NT2/D1 (cell line): ENCODE results near the gene SNRPE.

Source experiments
- DNase-seq: peaks from one replicate; pipeline ENCODE4 v3.0.0-alpha.2; 2011; ENCODE audit warnings: low read depth, low spot score
- H3K27me3 ChIP-seq: 2 replicates; pipeline ENCODE4 v1.6.0; 2011; ENCODE audit warnings: mild to moderate bottlenecking; ENCODE audit not compliant: insufficient read length, insufficient read depth
- H3K36me3 ChIP-seq: 2 replicates; pipeline ENCODE4 v1.6.1; 2011; ENCODE audit warnings: mild to moderate bottlenecking, low read length, mixed read lengths; ENCODE audit not compliant: insufficient read depth, insufficient read length
- H3K4me1 ChIP-seq: 2 replicates; pipeline ENCODE4 v1.5.1; 2011; ENCODE audit not compliant: insufficient read depth, insufficient read length
- H3K4me3 ChIP-seq: 2 replicates; pipeline ENCODE4 v1.5.1; 2011; ENCODE audit warnings: low read depth; ENCODE audit not compliant: insufficient read length
- H3K9ac ChIP-seq: 2 replicates; pipeline ENCODE4 v1.6.0; 2011; ENCODE audit warnings: low read depth; ENCODE audit not compliant: insufficient read length
- H3K9me3 ChIP-seq: 2 replicates; pipeline ENCODE4 v1.5.1; 2011; ENCODE audit warnings: mild to moderate bottlenecking, low read length; ENCODE audit not compliant: insufficient read depth
- SUZ12 ChIP-seq: IDR thresholded peaks from 2 replicates; pipeline ENCODE4 v1.6.1; 2011; ENCODE audit not compliant: insufficient read length, insufficient read depth; ENCODE audit errors: extremely low read depth
- YY1 ChIP-seq: IDR thresholded peaks from 2 replicates; pipeline ENCODE4 v1.6.1; 2011; ENCODE audit not compliant: insufficient read length, insufficient read depth
- ZNF274 ChIP-seq: IDR thresholded peaks from 2 replicates; pipeline ENCODE4 v1.6.1; 2011; ENCODE audit warnings: mild to moderate bottlenecking, low read depth, low read length

The SNRPE gene

GRCh38 chr1:203906932-203907331 is 45.5 kb downstream of the SNRPE start:
- no peaks in the 10 kb centered on the region for H3K4me1 ChIP-seq
- H3K9ac ChIP-seq, result no peak overlapping the region
- H3K36me3 ChIP-seq, result no peaks in the 10 kb centered on the region
- no peak overlapping the region for H3K4me3 ChIP-seq
- TF ChIP-seq ZNF274, result no peak
- TF ChIP-seq SUZ12, result no peak
- TF ChIP-seq YY1, result no peak
- DNase-seq, result no peak
- H3K9me3 ChIP-seq, result no peaks in the 10 kb centered on the region
- no peaks in the 10 kb centered on the region for H3K27me3 ChIP-seq

GRCh38 chr1:203907901-203908300 is 46.5 kb downstream of the SNRPE start:
- TF ChIP-seq YY1 (no peak), SUZ12 (no peak)
- no peaks in the 10 kb centered on the region for H3K27me3 ChIP-seq
- no peaks in the 10 kb centered on the region for H3K36me3 ChIP-seq
- H3K9ac ChIP-seq, result no peak overlapping the region
- H3K4me1 ChIP-seq, result no peaks in the 10 kb centered on the region
- no peak for DNase-seq
- H3K4me3 ChIP-seq, result no peak overlapping the region
- no peaks in the 10 kb centered on the region for H3K9me3 ChIP-seq

GRCh38 chr1:203911806-203912205 is 50.4 kb downstream of the SNRPE start:
- no peak overlapping the region for H3K4me3 ChIP-seq
- H3K9ac ChIP-seq, result no peak overlapping the region
- H3K9me3 ChIP-seq, result no peaks in the 10 kb centered on the region
- H3K27me3 ChIP-seq, result no peaks in the 10 kb centered on the region
- H3K36me3 ChIP-seq, result no peaks in the 10 kb centered on the region
- DNase-seq, result no peak
- no peak for TF ChIP-seq SUZ12
- H3K4me1 ChIP-seq, result no peaks in the 10 kb centered on the region

GRCh38 chr1:203913073-203913521 is 51.7 kb downstream of the SNRPE start:
- Histone ChIP-seq H3K9me3 (no peaks in the 10 kb centered on the region), H3K36me3 (no peaks in the 10 kb centered on the region), H3K9ac (no peak overlapping the region), H3K4me1 (no peaks in the 10 kb centered on the region), H3K4me3 (no peak overlapping the region), H3K27me3 (no peaks in the 10 kb centered on the region)
- TF ChIP-seq YY1, result no peak
- TF ChIP-seq ZNF274, result no peak
- TF ChIP-seq SUZ12, result no peak
- DNase-seq, result no peak

GRCh38 chr1:203914292-203914691 is 52.9 kb downstream of the SNRPE start:
- Histone ChIP-seq H3K4me1 (no peaks in the 10 kb centered on the region), H3K4me3 (no peak overlapping the region), H3K9me3 (no peaks in the 10 kb centered on the region), H3K9ac (no peak overlapping the region), H3K27me3 (no peaks in the 10 kb centered on the region), H3K36me3 (no peaks in the 10 kb centered on the region)
- TF ChIP-seq YY1, result no peak
- no peak for TF ChIP-seq ZNF274
- no peak for TF ChIP-seq SUZ12
- DNase-seq, result no peak

GRCh38 chr1:203915811-203916210 is 54.4 kb downstream of the SNRPE start:
- H3K4me3 ChIP-seq, result no peak overlapping the region
- H3K27me3 ChIP-seq, result no peaks in the 10 kb centered on the region
- TF ChIP-seq SUZ12 (no peak), ZNF274 (no peak), YY1 (no peak)
- no peak for DNase-seq
- H3K4me1 ChIP-seq, result no peaks in the 10 kb centered on the region
- no peak overlapping the region for H3K9ac ChIP-seq
- H3K9me3 ChIP-seq, result no peaks in the 10 kb centered on the region
- H3K36me3 ChIP-seq, result no peaks in the 10 kb centered on the region

- Histone ChIP-seq H3K9me3 (no peaks in the 10 kb centered on the region), H3K4me3 (no peak overlapping the region), H3K36me3 (no peaks in the 10 kb centered on the region), H3K4me1 (no peaks in the 10 kb centered on the region), H3K27me3 (no peaks in the 10 kb centered on the region), H3K9ac (no peak overlapping the region)
- DNase-seq, result no peak
- TF ChIP-seq YY1, result no peak
- no peak for TF ChIP-seq SUZ12
- no peak for TF ChIP-seq ZNF274
Measured at GRCh38 chr1:203916756-203917155, 55.4 kb downstream of the SNRPE start.
